Lower lobe of right lung (tissue), 2 donors: Measurements from ENCODE around the gene CHST1. TPM values are rescaled to one million over a fixed set of nuclear protein-coding genes. Genes with fewer than 3 reads are reported as not detected.

Experiments used
- ATAC-seq, 2 donors: fragments of 200-7000 bp; cut with Tn5 transposase; one replicate each; pipeline ENCODE4 v1.9.1; 2020 to 2022; ENCODE audit warnings: mild to moderate bottlenecking in 2 of 2, moderate library complexity in 2 of 2
- DNase-seq: peaks from one replicate; pipeline ENCODE4 v3.0.0-alpha.2; 2020
- H3K27ac ChIP-seq: fragments of 200-600 bp; one replicate; pipeline ENCODE4 v1.8.0; 2022
- H3K27me3 ChIP-seq: fragments of 200-600 bp; one replicate; pipeline ENCODE4 v1.8.0; 2022; ENCODE audit warnings: low read depth
- H3K36me3 ChIP-seq: fragments of 200-600 bp; one replicate; pipeline ENCODE4 v1.8.0; 2022; ENCODE audit warnings: mild to moderate bottlenecking
- H3K4me1 ChIP-seq: fragments of 200-600 bp; one replicate; pipeline ENCODE4 v1.8.0; 2022
- H3K4me3 ChIP-seq: fragments of 200-600 bp; one replicate; pipeline ENCODE4 v1.8.0; 2022; ENCODE audit warnings: mild to moderate bottlenecking
- H3K9me3 ChIP-seq: fragments of 200-600 bp; one replicate; pipeline ENCODE4 v1.8.0; 2022
- CTCF ChIP-seq: fragments of 200-600 bp; IDR thresholded peaks from one replicate; pipeline ENCODE4 v1.8.0; 2022; ENCODE audit warnings: antibody characterized with exemption, mild to moderate bottlenecking
- intact Hi-C: fragments of 100-400 bp; cut with DNase I; formaldehyde crosslinking; loops from one replicate; pipeline ENCODE4 v1.11.0; 2022
- long read RNA-seq: library from polyadenylated mRNA; unstranded; transcript quantifications from one replicate; pipeline ENCODE4 v2.0.0, GENCODE V29; 2021
- total RNA-seq: library from RNA; stranded (reverse); fragmentation: NEBNext Ultra II Directional; extraction: Animal tissue kit (Norgen Biotek cat#: 25700); gene quantifications from one replicate; pipeline ENCODE4 v1.2.1, GENCODE V29; 2021
- donor health status: DM: no; HTN: yes; CAD: no; lungs with severe emphysema.

The CHST1 gene
- total RNA-seq, result 4.6 TPM
- long read RNA-seq, transcript CHST1-201 (4 exons, 2,718 nt), result major isoform, 5 of 11 reads
- long read RNA-seq, partial matches to known transcripts, result 0 of 11 reads
- long read RNA-seq, other reads (novel, unspliced or antisense), result 6 of 11 reads

GRCh38 chr11:45665206-45665932 lies at the start of gene CHST1:
TSS of gene CHST1 (minus strand) at chr11:45665622. CDS start at chr11:45650923, 14,699 bp downstream.
- no peaks in the 10 kb centered on the region for H3K36me3 ChIP-seq
- H3K4me1 ChIP-seq, result peaks cover 18% of the 10 kb centered on the region
- intact Hi-C loops, result no loop called here
- H3K27me3 ChIP-seq, result peaks cover 47% of the 10 kb centered on the region
- no peaks in the 10 kb centered on the region for H3K9me3 ChIP-seq
- DNase-seq, result no peak
- no peak for TF ChIP-seq CTCF
- no peak within 1 kb of the TSS for H3K27ac ChIP-seq
- H3K4me3 ChIP-seq, result peak within 1 kb of the TSS; percentile 65
- ATAC-seq, result peak; percentile 65 to 79

- Histone ChIP-seq H3K27ac (no peak overlapping the region), H3K9me3 (no peaks in the 10 kb centered on the region), H3K4me1 (no peaks in the 10 kb centered on the region), H3K4me3 (no peak overlapping the region), H3K36me3 (no peaks in the 10 kb centered on the region), H3K27me3 (peaks cover 8% of the 10 kb centered on the region)
- DNase-seq, result no peak
- no peak for TF ChIP-seq CTCF
- ATAC-seq, result no peak
- intact Hi-C loops, result no loop called here
Measured at GRCh38 chr11:45713573-45713972, 48.2 kb upstream of the CHST1 start.

GRCh38 chr11:45710561-45710960 lies 45.1 kb upstream of the CHST1 start:
- no peak for ATAC-seq
- intact Hi-C loops, result no loop called here
- TF ChIP-seq CTCF, result no peak
- H3K27ac ChIP-seq, result no peak overlapping the region
- H3K36me3 ChIP-seq, result no peaks in the 10 kb centered on the region
- DNase-seq, result no peak
- no peak overlapping the region for H3K4me3 ChIP-seq
- peaks cover 8% of the 10 kb centered on the region for H3K27me3 ChIP-seq
- no peaks in the 10 kb centered on the region for H3K4me1 ChIP-seq
- no peaks in the 10 kb centered on the region for H3K9me3 ChIP-seq

GRCh38 chr11:45708887-45709663 lies 43.7 kb upstream of the CHST1 start:
- H3K4me1 ChIP-seq, result no peaks in the 10 kb centered on the region
- H3K4me3 ChIP-seq, result no peak overlapping the region
- H3K9me3 ChIP-seq, result no peaks in the 10 kb centered on the region
- ATAC-seq, result no peak
- peaks cover 8% of the 10 kb centered on the region for H3K27me3 ChIP-seq
- TF ChIP-seq CTCF, result no peak
- no peaks in the 10 kb centered on the region for H3K36me3 ChIP-seq
- no peak overlapping the region for H3K27ac ChIP-seq
- intact Hi-C loops, result no loop called here
- no peak for DNase-seq

- Histone ChIP-seq H3K4me3 (no peak overlapping the region), H3K9me3 (no peaks in the 10 kb centered on the region), H3K27me3 (peaks cover 8% of the 10 kb centered on the region), H3K27ac (no peak overlapping the region), H3K36me3 (no peaks in the 10 kb centered on the region), H3K4me1 (no peaks in the 10 kb centered on the region)
- intact Hi-C loops, result no loop called here
- ATAC-seq, result no peak
- no peak for DNase-seq
- TF ChIP-seq CTCF, result no peak
Measured at GRCh38 chr11:45704635-45705034, 39.2 kb upstream of the CHST1 start.
